Measurements from ENCODE around the gene PRCC. TPM values are rescaled to one million over a fixed set of nuclear protein-coding genes. Genes with fewer than 3 reads are reported as not detected.
A peak's percentile ranks its signal among the peaks of the same experiment; 100 is the strongest.

Gene PRCC
- total and polyA plus RNA-seq, 2 of the 13 experiments (the other 11 are each of a cell fraction or from before 2014, with no cell fraction given), result 24.2 to 40.5 TPM

- TF ChIP-seq ZNF646 (CRISPR knock-in tag; IDR thresholded peaks at IDR 0.05), result no peak
- no peak for TF ChIP-seq PHF8 (CRISPR knock-in tag; IDR thresholded peaks at IDR 0.05)
- TF ChIP-seq ZNF512B (CRISPR knock-in tag; IDR thresholded peaks at IDR 0.05; ENCODE audit: borderline replicate concordance), result no peak
- no peak for TF ChIP-seq ZNF570 (CRISPR knock-in tag; IDR thresholded peaks at IDR 0.05; ENCODE audit: borderline replicate concordance)
- no peak for TF ChIP-seq NFKBIZ (CRISPR knock-in tag; IDR thresholded peaks at IDR 0.05)
- no peak for TF ChIP-seq MBD4 (IDR thresholded peaks at IDR 0.05; ENCODE audit: borderline replicate concordance, low read length)
- no peak for TF ChIP-seq NFIB (CRISPR knock-in tag; IDR thresholded peaks at IDR 0.05; ENCODE audit: borderline replicate concordance)
- no peak for TF ChIP-seq TFDP1 (CRISPR knock-in tag; IDR thresholded peaks at IDR 0.05; ENCODE audit: borderline replicate concordance)
- TF ChIP-seq ATRX (CRISPR knock-in tag; IDR thresholded peaks at IDR 0.05; ENCODE audit: borderline replicate concordance), result no peak
- no peak for TF ChIP-seq ZNF775 (CRISPR knock-in tag; IDR thresholded peaks at IDR 0.05; ENCODE audit: borderline replicate concordance)
- TF ChIP-seq HOXA5 (CRISPR knock-in tag; IDR thresholded peaks at IDR 0.05), result 0 out of 2 replicates have a peak, but pooled peaks have one; percentile 22
- TF ChIP-seq SCMH1 (CRISPR knock-in tag; IDR thresholded peaks at IDR 0.05; ENCODE audit: borderline replicate concordance), result no peak
- TF ChIP-seq ASH2L (IDR thresholded peaks at IDR 0.05; ENCODE audit: insufficient read length, low read depth, low read length), result no peak
- TF ChIP-seq RBFOX2 (IDR thresholded peaks at IDR 0.05; ENCODE audit: low read depth, low read length), result no peak; the same call in 1 of the 2 replicates
- TF ChIP-seq ZNF652 (CRISPR knock-in tag; IDR thresholded peaks at IDR 0.05; ENCODE audit: borderline replicate concordance, low read depth), result no peak
- TF ChIP-seq PLRG1 (conservative IDR thresholded peaks at IDR 0.05), result no peak
- TF ChIP-seq HMGXB4 (CRISPR knock-in tag; IDR thresholded peaks at IDR 0.05; ENCODE audit: borderline replicate concordance in 1 of 2, low read depth in 1 of 2), result no peak
These were observed 17.8 kb upstream of the PRCC start (continued) for GRCh38 chr1:156749419-156750118.
